Measurements from ENCODE around the gene VPS26A.

VPS26A gene

DNA sequence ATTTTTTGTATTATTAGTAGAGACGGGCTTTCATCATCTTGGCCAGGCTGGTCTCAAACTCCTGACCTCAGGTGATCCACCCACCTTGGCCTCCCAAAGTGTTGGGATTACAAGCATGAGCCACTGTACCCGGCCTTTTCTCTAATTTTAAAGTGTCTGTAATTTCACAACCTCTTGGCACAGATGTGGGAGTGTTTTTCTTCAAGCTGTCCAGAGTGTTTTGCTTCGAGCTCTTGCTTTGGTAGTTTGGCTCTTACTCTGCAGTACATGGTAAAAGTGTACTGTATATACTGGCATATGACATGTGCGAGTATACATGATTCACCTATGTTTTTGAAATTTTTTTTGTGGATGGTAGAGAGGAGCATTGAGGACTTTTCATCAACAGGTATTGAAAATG lies 26.2 kb upstream of the VPS26A start:
- no peaks in the 10 kb centered on the region for H3K9me2 ChIP-seq (ENCODE audit: low read depth, low read length)
- H2AFZ ChIP-seq (ENCODE audit: low read length): no peak overlapping the region
- H3K27me3 ChIP-seq (ENCODE audit: insufficient read depth, low read length): no peaks in the 10 kb centered on the region
- no peaks in the 10 kb centered on the region for H3K9me3 ChIP-seq (ENCODE audit: low read length)
- peaks cover 8% of the 10 kb centered on the region for H3K4me1 ChIP-seq (ENCODE audit: insufficient read depth, low read length, severe bottlenecking)
- H3K79me2 ChIP-seq (ENCODE audit: insufficient read depth, low read length): peaks cover 8% of the 10 kb centered on the region; the same call in 1 of the 2 replicates
- H3K36me3 ChIP-seq (ENCODE audit: insufficient read depth, low read length): no peaks in the 10 kb centered on the region; the same call in 1 of the 2 replicates
- peaks cover 5% of the 10 kb centered on the region; the same call in 1 of the 2 replicates for H3F3A ChIP-seq (ENCODE audit: insufficient read depth, low read length)
- H4K20me1 ChIP-seq (ENCODE audit: insufficient read depth, low read length): no peaks in the 10 kb centered on the region
- TF ChIP-seq EZH2 (IDR thresholded peaks at IDR 0.05; ENCODE audit: borderline replicate concordance, low read length): no peak
- TF ChIP-seq, protein P1, sequence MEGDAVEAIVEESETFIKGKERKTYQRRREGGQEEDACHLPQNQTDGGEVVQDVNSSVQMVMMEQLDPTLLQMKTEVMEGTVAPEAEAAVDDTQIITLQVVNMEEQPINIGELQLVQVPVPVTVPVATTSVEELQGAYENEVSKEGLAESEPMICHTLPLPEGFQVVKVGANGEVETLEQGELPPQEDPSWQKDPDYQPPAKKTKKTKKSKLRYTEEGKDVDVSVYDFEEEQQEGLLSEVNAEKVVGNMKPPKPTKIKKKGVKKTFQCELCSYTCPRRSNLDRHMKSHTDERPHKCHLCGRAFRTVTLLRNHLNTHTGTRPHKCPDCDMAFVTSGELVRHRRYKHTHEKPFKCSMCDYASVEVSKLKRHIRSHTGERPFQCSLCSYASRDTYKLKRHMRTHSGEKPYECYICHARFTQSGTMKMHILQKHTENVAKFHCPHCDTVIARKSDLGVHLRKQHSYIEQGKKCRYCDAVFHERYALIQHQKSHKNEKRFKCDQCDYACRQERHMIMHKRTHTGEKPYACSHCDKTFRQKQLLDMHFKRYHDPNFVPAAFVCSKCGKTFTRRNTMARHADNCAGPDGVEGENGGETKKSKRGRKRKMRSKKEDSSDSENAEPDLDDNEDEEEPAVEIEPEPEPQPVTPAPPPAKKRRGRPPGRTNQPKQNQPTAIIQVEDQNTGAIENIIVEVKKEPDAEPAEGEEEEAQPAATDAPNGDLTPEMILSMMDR (IDR thresholded peaks at IDR 0.05; ENCODE audit: low read length): no peak
- H3K4me3 ChIP-seq (ENCODE audit: low read depth, low read length, poor library complexity, severe bottlenecking): no peak overlapping the region
- no peak overlapping the region for H3K4me2 ChIP-seq (ENCODE audit: low read length)
- H3K27ac ChIP-seq (ENCODE audit: low read depth, low read length, poor library complexity, severe bottlenecking): no peak overlapping the region
- no peak overlapping the region for H3K9ac ChIP-seq (ENCODE audit: low read length)

DNA sequence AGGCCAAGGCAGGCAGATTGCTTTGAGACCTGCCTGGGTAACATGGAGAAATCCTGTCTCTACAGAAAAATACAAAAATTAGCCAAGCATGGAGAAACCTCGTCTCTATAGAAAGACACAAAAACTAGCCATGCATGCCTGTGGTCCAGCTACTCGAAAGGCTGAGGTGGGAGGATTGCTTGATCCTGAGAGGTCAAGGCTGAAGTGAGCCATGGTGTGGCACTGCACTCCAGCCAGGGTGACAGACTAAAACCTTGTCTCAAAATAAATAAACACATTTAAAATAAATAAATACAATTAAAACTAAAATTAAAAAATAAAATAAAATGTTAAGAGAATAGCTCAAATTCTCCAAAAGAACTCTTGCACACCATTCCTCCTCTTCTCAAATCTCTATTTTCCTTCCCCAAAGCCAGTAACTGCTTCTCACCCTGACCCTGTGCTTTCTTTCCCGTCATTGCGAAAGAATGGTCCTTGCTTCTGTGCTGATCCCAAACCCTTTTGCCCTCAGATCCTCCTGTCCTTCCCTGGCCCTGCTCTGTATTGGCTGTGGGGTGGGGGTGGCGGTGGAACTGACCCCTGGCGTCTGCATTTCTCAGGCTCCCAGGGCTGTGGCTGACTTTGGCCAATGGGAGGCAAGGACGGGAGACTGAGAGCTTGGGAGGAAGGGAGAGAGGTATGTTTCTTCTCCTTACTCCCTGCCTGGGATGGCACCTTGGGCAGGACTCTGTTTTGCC lies 23.7 kb upstream of the VPS26A start:
- Histone ChIP-seq H3K4me3 (ENCODE audit: low read depth, low read length, poor library complexity, severe bottlenecking) (no peak overlapping the region), H2AFZ (ENCODE audit: low read length) (no peak overlapping the region), H3K9ac (ENCODE audit: low read length) (no peak overlapping the region), H3K27ac (ENCODE audit: low read depth, low read length, poor library complexity, severe bottlenecking) (no peak overlapping the region), H3K27me3 (ENCODE audit: insufficient read depth, low read length) (no peaks in the 10 kb centered on the region), H3K9me2 (ENCODE audit: low read depth, low read length) (no peaks in the 10 kb centered on the region), H3F3A (ENCODE audit: insufficient read depth, low read length) (no peaks in the 10 kb centered on the region), H3K9me3 (ENCODE audit: low read length) (no peaks in the 10 kb centered on the region), H3K4me2 (ENCODE audit: low read length) (no peak overlapping the region), H3K4me1 (ENCODE audit: insufficient read depth, low read length, severe bottlenecking) (no peaks in the 10 kb centered on the region), H3K79me2 (ENCODE audit: insufficient read depth, low read length) (no peaks in the 10 kb centered on the region; the same call in 1 of the 2 replicates), H4K20me1 (ENCODE audit: insufficient read depth, low read length) (no peaks in the 10 kb centered on the region), H3K36me3 (ENCODE audit: insufficient read depth, low read length) (no peaks in the 10 kb centered on the region; the same call in 1 of the 2 replicates)
- no peak for TF ChIP-seq EZH2 (IDR thresholded peaks at IDR 0.05; ENCODE audit: borderline replicate concordance, low read length)
- TF ChIP-seq, protein P1 (IDR thresholded peaks at IDR 0.05; ENCODE audit: low read length): no peak

DNA sequence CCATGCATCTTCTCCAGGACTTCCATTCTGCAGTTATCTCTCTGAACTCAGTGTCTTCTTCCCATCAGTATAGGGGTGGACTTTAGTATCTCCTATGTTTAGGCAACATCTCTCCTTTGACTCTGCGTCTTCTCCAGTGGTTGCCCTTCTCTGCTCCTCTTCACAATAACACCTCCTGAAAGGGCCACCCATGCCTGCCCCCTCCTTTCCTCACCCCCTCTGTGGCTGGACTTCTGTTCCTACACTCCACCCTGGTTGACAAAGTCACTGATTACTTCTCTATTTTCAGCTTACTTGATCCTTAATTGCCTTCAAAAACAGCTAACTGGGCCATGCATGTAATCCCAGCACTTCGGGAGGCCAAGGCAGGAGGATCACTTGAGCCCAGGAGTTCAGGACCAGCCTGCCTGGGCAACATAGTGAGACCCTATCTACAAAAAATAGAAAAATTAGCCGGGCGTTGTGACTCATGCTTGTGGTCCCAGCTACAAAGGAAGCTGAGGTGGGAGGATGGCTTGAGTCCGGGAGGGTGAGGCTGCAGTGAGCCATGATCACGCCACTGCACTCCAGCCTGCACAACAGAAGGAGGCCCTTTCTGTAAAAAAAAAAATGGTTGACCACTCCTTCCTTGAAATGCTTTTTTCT lies 22.4 kb upstream of the VPS26A start:
- Histone ChIP-seq H2AFZ (ENCODE audit: low read length) (no peak overlapping the region), H3K27me3 (ENCODE audit: insufficient read depth, low read length) (no peaks in the 10 kb centered on the region), H4K20me1 (ENCODE audit: insufficient read depth, low read length) (no peaks in the 10 kb centered on the region), H3K4me2 (ENCODE audit: low read length) (no peak overlapping the region), H3K9me2 (ENCODE audit: low read depth, low read length) (no peaks in the 10 kb centered on the region), H3K9me3 (ENCODE audit: low read length) (no peaks in the 10 kb centered on the region), H3K27ac (ENCODE audit: low read depth, low read length, poor library complexity, severe bottlenecking) (no peak overlapping the region), H3K9ac (ENCODE audit: low read length) (no peak overlapping the region), H3K4me1 (ENCODE audit: insufficient read depth, low read length, severe bottlenecking) (no peaks in the 10 kb centered on the region), H3K4me3 (ENCODE audit: low read depth, low read length, poor library complexity, severe bottlenecking) (no peak overlapping the region), H3F3A (ENCODE audit: insufficient read depth, low read length) (no peaks in the 10 kb centered on the region), H3K79me2 (ENCODE audit: insufficient read depth, low read length) (no peaks in the 10 kb centered on the region), H3K36me3 (ENCODE audit: insufficient read depth, low read length) (no peaks in the 10 kb centered on the region; the same call in 1 of the 2 replicates)
- TF ChIP-seq, protein P1 (IDR thresholded peaks at IDR 0.05; ENCODE audit: low read length): no peak
- no peak for TF ChIP-seq EZH2 (IDR thresholded peaks at IDR 0.05; ENCODE audit: borderline replicate concordance, low read length)

Measured in OCI-LY1 (cell line).